HUES64 (cell line): ENCODE measurements around the gene PLCB1.

ENCODE experiments used
- H3K27ac ChIP-seq: 2 replicates; pipeline ENCODE4 v1.7.0; 2013; ENCODE audit warnings: low read depth, low read length, inconsistent platforms
- H3K27me3 ChIP-seq: 2 replicates; pipeline ENCODE4 v1.6.1; 2013; ENCODE audit warnings: mild to moderate bottlenecking, low read length; ENCODE audit not compliant: insufficient read depth
- H3K36me3 ChIP-seq: 2 replicates; pipeline ENCODE4 v1.6.1; 2013; ENCODE audit warnings: mild to moderate bottlenecking, low read length; ENCODE audit not compliant: insufficient read depth
- H3K4me1 ChIP-seq: 2 replicates; pipeline ENCODE4 v1.6.1; 2013; ENCODE audit warnings: mild to moderate bottlenecking, low read length, moderate library complexity; ENCODE audit not compliant: insufficient read depth
- H3K4me3 ChIP-seq: 2 replicates; pipeline ENCODE4 v1.5.1; 2013; ENCODE audit warnings: mild to moderate bottlenecking, low read length, moderate library complexity
- H3K9ac ChIP-seq: 2 replicates; pipeline ENCODE4 v1.6.1; 2013; ENCODE audit warnings: mild to moderate bottlenecking, low read depth, low read length
- H3K9me3 ChIP-seq: 2 replicates; pipeline ENCODE4 v1.6.1; 2013; ENCODE audit warnings: low read depth, low read length; ENCODE audit not compliant: insufficient read depth
- whole genome bisulfite sequencing: fragments of 150-250, 120-280 bp; methylation state at CpG from one replicate; pipeline ENCODE4 v1.1.7; 2013; ENCODE audit warnings: missing lambda C conversion rate; 5-methylcytosine and 5-hydroxymethylcytosine counted together

The PLCB1 gene

DNA sequence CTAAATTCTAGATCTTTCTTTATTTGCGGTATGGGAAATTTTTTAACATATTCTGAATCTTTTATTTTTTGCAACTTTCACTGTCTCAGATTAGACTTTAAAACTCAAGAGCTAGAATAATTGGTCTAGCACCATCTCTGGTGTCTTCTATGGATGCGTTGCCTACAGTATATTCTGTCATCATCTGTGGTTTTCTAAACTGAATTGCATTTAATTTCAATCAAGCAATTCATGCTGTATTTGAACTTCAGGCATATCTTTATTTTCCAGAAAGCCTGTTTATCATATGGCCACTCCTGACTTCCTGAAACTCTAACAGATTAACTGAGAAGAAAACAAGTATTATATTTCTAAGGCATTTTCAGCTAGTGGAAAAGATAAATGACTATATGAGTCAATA lies 281.6 kb downstream of the PLCB1 start:
- WGBS = 97% methylated on average over 1 of the region's 2 CpGs
- Histone ChIP-seq H3K27ac (no peak overlapping the region), H3K36me3 (no peaks in the 10 kb centered on the region)

DNA sequence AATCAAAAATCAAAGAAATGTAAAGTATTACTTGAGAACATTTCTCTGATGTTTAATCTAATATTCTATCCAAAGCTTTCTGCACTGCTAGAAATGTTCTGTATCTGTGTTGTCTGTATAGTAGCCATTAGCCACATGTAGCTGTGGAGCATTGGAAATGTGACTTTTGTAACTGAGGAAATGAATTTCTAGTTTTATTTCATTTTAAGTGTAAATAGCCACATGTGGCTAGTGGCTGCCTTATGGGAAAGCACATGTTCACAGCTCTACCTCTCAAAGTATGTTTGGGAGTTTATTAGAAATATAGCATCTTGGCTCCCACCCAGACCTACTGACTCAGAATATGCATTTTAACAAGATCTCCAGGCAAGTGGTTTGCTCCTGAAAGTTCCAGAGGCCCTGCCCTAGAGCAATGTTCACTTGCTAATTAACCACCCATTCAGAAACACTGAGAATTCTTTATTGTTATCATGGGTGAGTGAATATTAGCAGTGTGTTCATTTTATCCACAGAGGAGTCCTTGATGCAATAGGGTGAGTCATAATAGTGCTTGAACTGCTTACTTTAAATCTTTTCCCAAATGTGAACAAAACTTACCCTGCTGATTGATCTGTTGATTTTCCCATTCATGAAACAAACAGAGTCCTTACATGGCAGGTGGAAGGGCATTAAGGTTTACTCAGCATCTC lies 282.7 kb downstream of the PLCB1 start:
- Histone ChIP-seq H3K4me3 (no peak overlapping the region), H3K27ac (no peak overlapping the region)

More for the DNA sequence above, 281.6 kb downstream of the PLCB1 start:
- H3K9me3 ChIP-seq = no peaks in the 10 kb centered on the region
- no peaks in the 10 kb centered on the region for H3K4me1 ChIP-seq
- no peak overlapping the region for H3K9ac ChIP-seq
- H3K27me3 ChIP-seq = no peaks in the 10 kb centered on the region
- no peak overlapping the region for H3K4me3 ChIP-seq

GRCh38 chr20:8421981-8422380 lies 289.9 kb downstream of the PLCB1 start:
- Histone ChIP-seq H3K4me3 (no peak overlapping the region), H3K27me3 (no peaks in the 10 kb centered on the region), H3K4me1 (no peaks in the 10 kb centered on the region), H3K9me3 (no peaks in the 10 kb centered on the region), H3K36me3 (no peaks in the 10 kb centered on the region), H3K9ac (no peak overlapping the region), H3K27ac (no peak overlapping the region)
- 93% methylated on average over 2 of the region's 2 CpGs for WGBS

More for the DNA sequence above, 282.7 kb downstream of the PLCB1 start:
- Histone ChIP-seq H3K4me1 (no peaks in the 10 kb centered on the region), H3K9me3 (no peaks in the 10 kb centered on the region), H3K36me3 (no peaks in the 10 kb centered on the region), H3K27me3 (no peaks in the 10 kb centered on the region), H3K9ac (no peak overlapping the region)

DNA sequence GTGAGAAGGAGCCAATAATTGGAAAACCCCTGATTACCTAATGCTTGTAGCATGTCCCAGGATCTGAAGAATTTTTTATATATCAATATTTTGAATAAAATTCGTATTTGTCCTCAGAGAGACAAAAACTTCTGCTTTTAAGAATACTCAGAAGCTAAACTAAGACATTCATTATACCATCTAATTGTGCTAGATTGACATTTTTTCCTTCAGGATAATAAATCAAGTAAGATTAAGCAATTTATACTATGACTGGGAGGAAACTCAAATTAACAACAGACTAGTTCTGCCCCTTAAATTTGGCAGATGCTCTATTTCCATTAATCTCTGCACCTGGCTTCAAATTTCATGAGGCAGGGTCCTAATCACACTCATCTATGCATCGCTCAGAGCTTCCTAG lies 291.4 kb downstream of the PLCB1 start:
- Histone ChIP-seq H3K4me1 (no peaks in the 10 kb centered on the region), H3K9me3 (no peaks in the 10 kb centered on the region), H3K4me3 (no peak overlapping the region), H3K36me3 (no peaks in the 10 kb centered on the region), H3K27me3 (no peaks in the 10 kb centered on the region), H3K27ac (no peak overlapping the region), H3K9ac (no peak overlapping the region)
- WGBS = 80% methylated on average over 1 of the region's 2 CpGs

GRCh38 chr20:8424010-8424409 lies 291.9 kb downstream of the PLCB1 start:
- Histone ChIP-seq H3K4me3 (no peak overlapping the region), H3K4me1 (no peaks in the 10 kb centered on the region), H3K9ac (no peak overlapping the region), H3K27me3 (no peaks in the 10 kb centered on the region), H3K36me3 (no peaks in the 10 kb centered on the region), H3K27ac (no peak overlapping the region), H3K9me3 (no peaks in the 10 kb centered on the region)
- 91% methylated on average over 2 of the region's 2 CpGs for WGBS

DNA sequence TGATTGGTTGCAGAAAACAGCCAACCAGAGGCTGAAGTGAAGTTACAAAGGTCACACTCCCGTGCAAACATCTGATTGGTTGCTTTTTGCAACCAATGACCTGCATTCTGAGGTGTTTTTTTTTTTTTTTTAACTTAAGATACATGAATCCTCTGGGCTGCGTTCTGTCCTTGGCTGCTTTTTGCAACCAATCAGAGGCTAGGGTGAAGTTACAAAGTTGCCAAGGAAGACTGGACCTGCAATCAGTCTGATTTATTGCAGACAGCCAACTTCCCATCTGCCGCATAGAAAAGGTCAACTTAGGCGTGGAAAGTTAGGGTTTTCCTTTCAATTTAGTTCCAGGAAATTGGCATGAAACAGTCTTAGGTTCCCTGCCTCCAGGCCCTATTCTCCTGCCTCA lies 292.9 kb downstream of the PLCB1 start:
- Histone ChIP-seq H3K4me3 (no peak overlapping the region), H3K9ac (no peak overlapping the region), H3K27me3 (no peaks in the 10 kb centered on the region), H3K4me1 (no peaks in the 10 kb centered on the region), H3K27ac (no peak overlapping the region), H3K36me3 (no peaks in the 10 kb centered on the region), H3K9me3 (no peaks in the 10 kb centered on the region)
- 89% methylated on average over 4 of the region's 4 CpGs for WGBS

GRCh38 chr20:8425802-8426201 lies 293.7 kb downstream of the PLCB1 start:
- Histone ChIP-seq H3K4me1 (no peaks in the 10 kb centered on the region), H3K9me3 (no peaks in the 10 kb centered on the region), H3K36me3 (no peaks in the 10 kb centered on the region), H3K27ac (no peak overlapping the region), H3K4me3 (no peak overlapping the region), H3K27me3 (no peaks in the 10 kb centered on the region), H3K9ac (no peak overlapping the region)
- 95% methylated on average over 4 of the region's 4 CpGs for WGBS

DNA sequence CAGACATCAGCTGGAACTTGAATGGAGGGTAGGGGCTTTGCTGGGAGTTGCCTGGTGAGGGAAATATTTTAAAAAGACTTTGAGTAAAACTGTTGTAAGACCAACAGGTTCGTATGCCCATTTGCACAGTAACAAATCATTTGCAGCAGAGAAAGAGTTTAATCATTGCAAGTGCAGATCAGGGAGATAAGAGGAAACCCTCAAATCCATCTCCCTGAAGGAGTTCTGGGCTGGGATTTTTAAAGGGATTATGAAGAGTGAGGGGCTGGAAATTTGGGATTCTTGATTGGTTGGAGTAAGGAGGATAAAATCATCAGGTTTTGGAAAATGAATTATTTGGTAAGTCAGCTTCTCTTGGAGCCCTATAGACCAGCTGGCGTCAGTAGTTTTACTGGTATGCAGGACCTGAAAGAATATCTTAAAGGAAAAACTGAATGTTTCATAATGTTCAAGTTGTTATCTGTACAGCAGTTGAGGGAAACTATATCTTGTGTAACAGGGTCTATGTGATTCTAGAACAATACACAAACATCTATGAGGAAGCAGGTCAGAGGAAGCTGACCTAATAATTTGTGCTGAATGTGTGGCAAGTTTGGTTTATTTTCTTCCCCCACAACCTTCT lies 295.5 kb downstream of the PLCB1 start:
- no peaks in the 10 kb centered on the region for H3K4me1 ChIP-seq

DNA sequence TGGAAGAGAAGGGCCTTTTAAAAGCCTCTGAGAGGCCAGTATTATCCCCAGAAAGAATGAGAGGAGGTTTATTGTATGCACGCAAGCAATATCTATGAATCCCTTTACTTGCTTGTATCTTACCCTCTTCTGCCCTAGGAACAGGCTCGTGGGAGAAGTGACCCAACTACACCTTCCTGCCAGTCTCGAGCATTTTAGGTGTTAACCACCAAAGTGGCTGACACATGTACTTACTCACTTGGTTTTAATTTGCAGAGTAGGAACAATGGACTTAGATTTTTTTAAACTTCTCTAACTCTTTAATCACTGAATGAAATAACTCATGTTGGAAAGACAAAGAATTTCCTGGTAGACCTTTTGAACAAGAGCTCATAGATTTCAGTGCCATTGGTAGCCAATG lies 296.9 kb downstream of the PLCB1 start:
- H3K9me3 ChIP-seq = no peaks in the 10 kb centered on the region
- 95% methylated on average over 3 of the region's 3 CpGs for WGBS

More for the DNA sequence above, 295.5 kb downstream of the PLCB1 start:
- no peak overlapping the region for H3K4me3 ChIP-seq
- H3K9ac ChIP-seq = no peak overlapping the region
- H3K36me3 ChIP-seq = no peaks in the 10 kb centered on the region
- H3K27ac ChIP-seq = no peak overlapping the region
- H3K9me3 ChIP-seq = no peaks in the 10 kb centered on the region
- WGBS = 90% methylated on average over 2 of the region's 2 CpGs
- no peaks in the 10 kb centered on the region for H3K27me3 ChIP-seq

DNA sequence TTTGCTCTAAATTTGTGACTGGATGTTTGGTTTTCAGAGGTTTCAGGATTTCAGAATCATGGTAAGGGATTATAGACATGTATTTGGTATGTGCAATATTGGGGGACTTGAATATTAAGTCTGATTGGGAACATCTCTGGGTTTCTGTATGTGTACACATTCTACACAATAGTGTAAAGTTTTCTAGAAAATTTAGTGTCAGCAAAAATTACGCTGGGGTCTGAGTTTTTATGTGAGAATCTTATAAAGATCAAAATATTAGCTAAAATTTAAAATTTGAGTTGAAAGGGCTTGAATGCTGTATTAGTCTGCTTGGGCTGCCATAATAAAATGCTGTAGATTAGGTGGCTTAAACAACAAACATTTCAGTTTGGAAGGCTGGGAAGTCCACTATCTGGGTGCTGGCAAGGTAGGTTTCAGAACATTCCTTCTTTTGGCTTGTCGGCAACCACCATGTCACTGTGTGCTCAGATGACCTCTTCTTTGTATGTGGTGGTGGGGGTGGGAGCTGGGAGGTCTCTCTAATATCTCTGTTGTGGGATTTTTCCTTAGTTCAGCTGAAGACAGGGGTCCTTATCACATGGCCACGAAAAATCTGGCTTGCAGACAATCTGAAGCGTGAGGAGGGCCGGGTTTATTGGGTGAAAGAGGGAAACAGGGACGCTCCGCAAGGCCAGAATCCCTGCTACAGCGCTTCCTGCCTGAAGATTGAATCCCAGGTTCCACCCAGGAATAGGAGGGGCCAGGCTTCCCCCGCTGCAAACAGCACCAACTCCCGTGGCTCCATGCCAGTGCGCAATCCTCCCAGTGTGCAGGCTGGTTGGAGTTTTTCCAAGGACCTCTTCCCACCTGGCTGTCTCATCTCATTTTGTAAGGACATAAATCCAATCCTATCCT lies 299.7 kb downstream of the PLCB1 start:
- H3K9ac ChIP-seq = no peak overlapping the region
- H3K9me3 ChIP-seq = no peaks in the 10 kb centered on the region
- no peaks in the 10 kb centered on the region for H3K36me3 ChIP-seq
- peaks cover 9% of the 10 kb centered on the region for H3K4me1 ChIP-seq
- no peak overlapping the region for H3K27ac ChIP-seq
- H3K4me3 ChIP-seq = no peak overlapping the region
- 90% methylated on average over 11 of the region's 11 CpGs for WGBS
- no peaks in the 10 kb centered on the region for H3K27me3 ChIP-seq

More for the DNA sequence above, 296.9 kb downstream of the PLCB1 start:
- Histone ChIP-seq H3K27me3 (no peaks in the 10 kb centered on the region), H3K4me3 (no peak overlapping the region), H3K27ac (no peak overlapping the region), H3K9ac (no peak overlapping the region), H3K4me1 (peaks cover 9% of the 10 kb centered on the region), H3K36me3 (no peaks in the 10 kb centered on the region)
